GM18511 (cell line): ENCODE results near the gene IRS1.
A peak's percentile ranks its signal among the peaks of the same experiment; 100 is the strongest.

Experiments used
- ATAC-seq: cut with Tn5 transposase; IDR thresholded peaks from one replicate; pipeline ENCODE4 v1.9.1; 2021; ENCODE audit warnings: mild to moderate bottlenecking, moderate library complexity; ENCODE audit not compliant: unreplicated experiment

IRS1 gene

GRCh38 chr2:226828191-226828590 is 28.6 kb upstream of the IRS1 start:
- no peak for ATAC-seq

DNA sequence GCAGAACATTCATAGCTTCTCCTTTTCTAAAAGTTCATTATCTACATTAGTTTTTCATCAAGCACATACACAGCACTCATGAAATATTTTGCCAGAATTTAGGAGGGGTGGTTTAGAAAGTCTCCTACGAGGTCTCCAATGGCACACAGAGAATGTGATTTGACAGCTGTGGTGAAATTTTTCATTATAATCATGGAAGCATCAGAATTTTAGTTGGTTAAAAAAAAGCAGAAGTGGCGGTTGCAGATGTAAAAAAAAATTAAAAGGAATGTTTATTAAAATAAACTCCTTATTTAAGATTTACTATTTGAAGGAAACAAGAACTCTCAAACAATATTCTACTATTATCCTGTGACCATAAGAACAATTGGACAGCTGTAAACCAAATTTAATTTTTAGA is 25.4 kb upstream of the IRS1 start:
- no peak for ATAC-seq

DNA sequence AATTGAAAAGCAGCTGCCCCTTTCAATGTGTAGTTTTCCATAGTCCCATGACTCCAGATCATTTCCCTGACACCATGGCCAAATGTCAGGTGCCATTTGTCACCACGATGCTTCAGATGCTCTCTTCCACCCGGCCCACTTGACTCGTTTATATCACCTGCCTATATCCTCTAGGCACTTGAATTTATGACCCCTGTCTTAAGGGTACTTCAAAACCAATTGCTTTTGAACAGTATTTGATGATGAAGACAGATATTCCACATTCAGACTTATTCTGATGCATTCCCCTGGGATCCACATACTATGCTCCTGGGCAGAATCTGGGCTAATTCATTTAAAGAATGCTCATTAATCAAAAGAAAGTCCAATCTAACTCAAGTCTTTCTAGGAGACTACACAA is 19.3 kb upstream of the IRS1 start:
- ATAC-seq: no peak

GRCh38 chr2:226813148-226813701 is 13.6 kb upstream of the IRS1 start:
- peak; percentile 48 for ATAC-seq

GRCh38 chr2:226803410-226803809 is 3.8 kb upstream of the IRS1 start:
- ATAC-seq: no peak

DNA sequence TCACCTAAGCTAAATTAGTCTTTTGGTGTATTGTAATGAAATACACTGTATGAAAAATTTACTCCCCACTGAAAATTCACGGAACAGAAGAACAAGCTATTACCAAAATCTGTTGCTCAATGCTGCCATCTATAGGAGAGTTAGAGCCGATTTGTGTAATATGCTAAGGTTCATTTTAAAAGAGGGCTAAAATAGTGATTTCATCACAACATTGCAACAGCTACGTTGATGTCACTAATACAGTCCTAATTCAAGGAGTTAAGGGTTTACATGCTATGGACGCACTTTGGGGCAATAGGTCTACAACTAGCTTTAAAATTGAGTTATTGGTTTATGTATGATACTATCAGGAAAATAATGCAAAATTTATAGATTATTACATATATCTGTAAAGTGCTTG is 3.0 kb upstream of the IRS1 start:
- no peak for ATAC-seq

- ATAC-seq: peak; percentile 80
Measured at GRCh38 chr2:226800941-226801784, 1.5 kb upstream of the IRS1 start.

DNA sequence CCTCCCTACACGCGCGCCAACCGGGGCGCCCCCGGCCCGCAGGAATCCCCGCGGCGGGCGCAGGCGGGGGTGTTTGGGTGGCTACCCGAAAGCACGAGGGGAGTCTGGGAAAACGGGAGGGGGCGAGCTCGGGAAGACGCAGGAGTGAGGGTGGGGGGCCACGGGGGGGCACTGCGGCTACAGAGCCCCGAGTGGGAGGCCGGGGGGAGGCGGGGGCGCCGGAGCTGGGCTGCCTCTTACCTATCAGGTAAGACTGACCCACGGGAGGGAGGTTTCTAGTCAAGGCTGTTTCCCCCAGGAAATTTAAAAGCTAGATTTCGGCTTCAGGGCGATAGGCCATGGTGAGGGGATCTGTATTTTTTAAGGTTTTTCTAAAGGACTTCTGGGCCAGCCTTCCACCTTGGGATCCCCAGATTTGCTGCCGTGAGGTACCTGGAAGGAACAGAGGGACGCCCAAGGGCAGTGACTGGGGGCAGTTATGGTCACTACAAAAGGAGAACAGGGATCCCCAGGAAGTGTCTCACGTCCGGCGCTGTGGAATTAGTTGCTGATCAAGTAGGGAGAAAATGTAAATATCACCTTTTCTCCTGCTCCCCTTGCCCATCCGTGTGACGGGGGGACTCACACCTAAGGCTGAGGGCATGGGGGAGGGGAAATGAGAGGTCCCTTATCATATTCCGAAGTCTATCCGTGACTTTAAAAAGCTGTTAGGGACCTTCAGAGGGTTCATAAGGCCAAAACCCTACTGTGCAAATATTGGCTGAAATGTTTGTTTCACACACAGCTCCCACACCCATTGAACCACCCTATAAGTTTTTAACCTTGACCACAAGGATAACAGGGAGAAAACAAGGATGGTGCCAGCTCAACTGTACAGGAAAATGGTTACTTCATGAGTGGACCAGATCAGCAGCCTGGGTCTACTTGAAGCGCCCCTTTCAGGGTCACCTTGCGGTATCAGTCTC is 638 bp upstream of the IRS1 start:
- ATAC-seq: no peak

- peak; percentile 25 for ATAC-seq
Measured at GRCh38 chr2:226798422-226799210, 1.0 kb downstream of the IRS1 start.

- ATAC-seq: no peak
Measured at GRCh38 chr2:226797989-226798421, 1.6 kb downstream of the IRS1 start.

GRCh38 chr2:226797289-226797988 is 2.2 kb downstream of the IRS1 start:
- no peak for ATAC-seq

DNA sequence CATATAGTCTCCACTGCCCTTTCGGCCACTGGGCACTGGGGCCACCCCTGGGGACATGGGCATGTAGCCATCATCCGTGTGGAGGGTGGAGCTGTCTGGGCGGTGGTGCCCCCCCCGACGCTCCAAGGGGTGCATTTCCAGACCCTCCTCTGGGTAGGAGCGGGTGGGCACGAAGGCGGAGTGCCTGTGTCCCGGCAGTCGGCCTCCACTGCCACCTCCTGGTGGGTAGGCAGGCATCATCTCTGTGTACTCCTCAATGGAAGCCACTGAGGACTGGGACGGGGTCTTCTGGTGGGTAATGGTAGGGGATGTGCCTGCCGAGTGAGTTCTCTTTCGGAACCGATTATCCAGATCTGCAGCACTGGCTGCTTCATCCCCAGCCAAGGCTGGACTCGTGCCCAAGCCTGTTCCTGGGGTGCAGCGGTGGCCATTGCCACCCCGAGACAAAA is 2.8 kb downstream of the IRS1 start:
- ATAC-seq: no peak

DNA sequence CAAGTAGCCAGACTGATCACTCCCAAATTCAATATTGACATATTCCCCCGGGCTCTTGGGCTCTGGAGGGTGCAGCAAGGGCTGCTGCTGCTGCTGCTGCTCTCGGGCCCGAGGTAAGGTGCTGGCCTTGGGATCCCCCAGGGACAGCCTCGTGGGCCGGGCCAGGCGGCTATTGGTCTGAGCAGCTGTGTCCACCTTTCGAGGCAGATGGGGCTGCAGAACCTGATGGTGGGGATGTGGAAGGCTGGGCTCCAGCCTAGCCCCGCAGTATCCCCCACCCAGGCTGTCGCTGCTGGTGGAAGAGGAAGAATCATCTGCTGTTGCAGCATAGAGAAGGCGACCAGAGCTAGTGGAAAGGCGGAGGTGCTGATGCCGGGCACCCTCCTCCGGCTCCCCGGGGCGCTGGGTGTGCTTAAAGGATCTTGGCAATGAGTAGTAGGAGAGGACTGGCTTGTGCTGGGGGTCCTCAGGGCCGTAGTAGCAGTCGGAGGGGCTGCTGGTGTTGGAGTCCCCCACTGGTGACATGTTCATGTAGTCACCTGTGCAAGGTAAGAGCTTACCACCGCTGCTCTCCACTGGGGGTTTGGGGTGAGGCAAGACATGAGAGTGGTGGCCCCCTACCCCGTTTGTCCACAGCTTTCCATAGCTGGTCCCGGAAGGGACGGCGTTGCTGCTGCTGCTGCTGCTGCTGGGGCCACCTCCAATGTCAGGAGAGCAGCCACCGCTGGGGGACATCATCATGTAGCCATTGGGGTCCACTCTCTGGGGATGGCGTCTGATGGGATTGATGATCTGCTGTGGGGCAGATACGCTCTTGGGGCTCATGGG is 3.4 kb downstream of the IRS1 start:
- ATAC-seq: no peak

- no peak for ATAC-seq
Measured at GRCh38 chr2:226795281-226796011, 4.2 kb downstream of the IRS1 start.

DNA sequence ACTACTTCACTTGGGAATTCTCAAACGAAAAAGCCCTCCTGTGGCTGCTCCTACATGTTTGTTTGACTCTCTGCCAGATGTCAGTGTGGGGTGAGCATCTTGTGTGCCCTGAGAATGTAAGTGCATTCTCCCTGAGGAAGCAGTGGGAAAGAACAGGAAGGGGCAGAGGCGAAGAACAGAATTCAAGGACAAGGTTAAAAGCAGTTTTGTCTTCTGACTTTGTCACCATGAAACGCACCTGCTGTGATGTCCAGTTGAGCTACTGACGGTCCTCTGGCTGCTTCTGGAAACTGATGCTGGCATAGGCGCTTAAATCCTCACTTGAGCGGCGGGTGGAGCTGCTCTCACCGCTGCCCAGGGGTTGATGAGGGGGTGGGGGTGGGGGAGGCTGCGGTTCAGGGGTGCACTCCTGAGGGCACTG is 4.9 kb downstream of the IRS1 start:
- ATAC-seq: no peak

DNA sequence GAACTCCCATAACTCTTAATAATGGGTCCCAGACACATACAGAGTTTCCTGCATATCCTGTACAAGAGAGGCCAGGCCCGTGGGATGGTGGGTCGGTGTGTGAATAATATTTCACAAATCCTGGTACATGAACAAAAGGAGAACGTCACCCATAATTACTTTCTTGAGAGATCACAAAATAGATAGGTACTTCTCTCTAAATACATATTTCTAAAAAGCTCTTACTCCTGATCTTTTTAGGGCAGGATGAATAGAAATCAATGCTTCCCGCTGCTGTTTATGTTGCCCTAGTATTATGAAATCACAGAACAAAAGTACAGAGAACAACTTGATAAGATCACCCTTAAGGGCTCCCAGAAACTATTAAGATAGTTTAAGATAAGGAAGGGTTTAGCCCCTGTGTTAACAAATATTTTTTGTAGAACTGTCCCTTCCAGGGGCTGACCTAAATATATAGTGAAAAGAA is 5.4 kb downstream of the IRS1 start:
- no peak for ATAC-seq

DNA sequence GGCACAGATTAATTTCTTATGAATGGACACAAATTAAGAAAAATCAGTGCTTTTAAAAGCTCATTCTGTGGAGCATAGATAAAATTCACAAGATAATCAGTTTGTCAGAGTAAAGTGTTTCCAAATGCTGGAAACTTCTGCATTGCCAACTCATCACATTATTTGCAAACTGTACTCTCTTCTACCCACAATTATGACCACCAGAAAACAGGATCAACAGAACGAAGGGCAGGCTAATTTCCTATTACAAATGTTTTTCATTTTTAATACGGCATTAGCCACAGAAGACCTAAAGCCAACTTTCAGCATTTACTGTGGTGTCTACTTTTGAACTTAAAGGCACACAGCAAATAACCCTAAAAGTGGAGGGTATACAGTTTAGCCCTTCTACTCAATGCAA is 6.0 kb downstream of the IRS1 start:
- no peak for ATAC-seq

DNA sequence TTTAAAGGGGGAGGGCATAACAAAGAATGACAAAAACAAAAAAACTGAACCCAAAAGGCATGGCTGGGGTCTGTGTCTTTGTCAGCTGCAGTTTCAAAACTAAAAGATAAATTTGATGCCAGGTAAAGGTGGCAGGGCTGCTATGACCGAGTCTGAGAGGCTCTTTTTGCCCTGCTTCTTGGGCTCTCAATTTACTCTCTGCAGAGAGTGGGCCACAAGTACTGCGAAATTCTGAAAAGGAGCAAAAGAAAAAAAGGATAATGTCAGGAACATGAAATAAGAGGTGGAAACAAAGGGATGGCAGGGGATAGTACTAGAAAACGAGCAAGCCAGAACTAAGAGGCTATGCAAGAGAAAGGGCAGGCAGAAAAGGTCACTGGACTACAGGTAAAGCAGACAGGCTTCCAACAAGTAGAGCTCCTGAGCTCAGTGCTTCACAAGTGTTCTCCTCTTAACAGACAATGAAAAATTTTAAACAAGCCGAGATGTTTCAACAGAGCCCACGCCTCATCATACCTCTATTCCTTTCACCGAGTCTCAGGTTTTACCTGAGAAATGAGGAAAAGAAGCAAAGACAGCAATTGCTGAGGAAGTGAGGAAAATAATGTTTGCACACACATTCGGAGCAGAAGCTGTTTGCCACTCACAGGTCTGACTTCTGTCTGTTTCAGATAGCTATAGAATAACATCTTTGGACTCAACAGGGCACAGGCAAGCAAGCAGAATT is 7.3 kb downstream of the IRS1 start:
- peak; percentile 1 for ATAC-seq
